ENCODE data around the gene GIMAP5.

The GIMAP5 gene

DNA sequence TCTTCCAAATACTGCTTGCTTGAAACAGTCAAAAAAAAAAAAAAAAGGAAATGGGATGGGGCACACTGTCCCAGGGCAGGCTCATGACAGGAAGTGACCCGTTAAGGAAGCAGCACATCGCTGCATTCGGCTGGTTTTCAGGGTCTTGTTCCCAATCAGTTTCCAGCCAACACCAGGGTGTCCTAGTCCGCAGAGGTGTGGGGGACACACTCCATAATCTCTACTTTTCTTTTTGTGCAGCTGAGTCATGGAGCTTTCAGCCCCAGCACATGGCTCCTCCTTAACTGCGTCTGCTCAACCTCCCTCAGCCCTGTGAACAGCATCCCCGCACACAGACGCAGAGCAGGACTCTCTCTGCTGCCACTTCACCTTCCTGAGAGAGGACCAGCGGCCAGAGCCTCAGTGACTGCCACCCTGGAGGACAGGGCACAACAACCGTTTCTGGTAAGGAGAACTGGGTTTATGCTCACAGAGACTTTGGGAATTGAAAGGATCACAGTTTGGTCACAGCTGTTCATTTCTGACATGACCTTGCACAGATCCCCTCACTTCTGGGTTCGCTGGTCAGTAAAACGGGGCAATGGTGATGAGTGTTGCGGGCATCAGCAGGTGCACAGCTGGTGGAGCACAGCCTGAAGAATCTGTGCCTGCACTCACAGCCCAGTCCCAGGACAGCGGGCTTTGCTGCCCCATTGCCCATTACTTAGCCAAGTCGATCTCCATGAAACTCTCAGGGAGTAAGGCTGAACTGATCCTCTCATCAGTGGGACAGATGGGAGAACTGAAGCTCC is at the start of gene GIMAP5:
TSS of gene GIMAP5 (plus strand) at position 154 of the 791 bp plus-strand sequence. CDS start 3,467 bp downstream, outside the sequence.
- DNase-seq, result no peak

GRCh38 chr7:150688630-150689029 is 48.6 kb upstream of the GIMAP5 start:
- no peak for DNase-seq

DNA sequence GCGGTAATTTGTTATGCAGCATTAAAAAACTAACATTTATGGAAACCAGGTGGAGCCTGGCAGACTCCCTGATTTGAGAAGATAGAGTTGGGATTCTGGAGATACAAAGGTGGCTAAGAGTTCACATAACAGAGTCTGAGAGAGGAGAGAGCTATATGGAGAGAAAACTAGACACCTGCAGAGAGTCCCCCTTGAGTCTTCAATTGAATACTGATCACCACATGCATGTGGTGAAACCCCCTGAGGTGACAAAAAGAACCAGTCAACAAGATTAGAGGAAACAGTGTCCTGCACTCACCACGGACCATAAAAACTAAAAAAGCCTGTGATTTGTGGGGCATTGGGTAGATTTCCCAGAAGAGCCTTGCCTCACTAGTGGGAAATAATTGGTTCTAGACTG is 41.6 kb upstream of the GIMAP5 start:
- DNase-seq, result no peak

- DNase-seq, result no peak
These were observed 34.0 kb upstream of the GIMAP5 start for GRCh38 chr7:150703209-150703608.

- no peak for DNase-seq
These were observed 21.9 kb upstream of the GIMAP5 start for GRCh38 chr7:150715293-150715692.

GRCh38 chr7:150715738-150716137 is 21.5 kb upstream of the GIMAP5 start:
- DNase-seq, result no peak

- DNase-seq, result no peak
These were observed 20.9 kb upstream of the GIMAP5 start, which contains the start of gene GIMAP1 for GRCh38 chr7:150716368-150716767. Gene GIMAP1, plus strand, starts transcription at chr7:150716613. Its CDS starts 2,435 bp downstream, at chr7:150719048.

DNA sequence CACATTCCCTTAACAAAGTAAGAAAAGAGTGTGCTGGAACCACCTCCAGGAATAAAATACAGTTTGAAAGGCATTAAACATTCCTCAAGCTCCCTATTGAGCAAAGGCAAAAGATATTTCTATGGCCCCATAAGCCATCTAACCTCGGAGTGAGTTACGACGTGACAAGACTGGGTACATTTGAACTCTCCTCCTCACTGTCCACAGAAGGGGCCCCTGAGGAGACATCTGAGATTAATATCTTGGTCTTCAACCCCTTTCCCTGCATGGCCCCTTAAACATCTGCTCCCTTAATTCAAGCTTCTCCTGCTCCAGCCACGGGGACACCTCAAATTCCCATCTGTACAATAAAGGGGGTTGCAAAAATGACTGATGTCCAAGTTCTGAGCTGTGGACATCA is 20.3 kb upstream of the GIMAP5 start:
- DNase-seq, result no peak

GRCh38 chr7:150717814-150718420 is 19.3 kb upstream of the GIMAP5 start:
- DNase-seq, result no peak

DNA sequence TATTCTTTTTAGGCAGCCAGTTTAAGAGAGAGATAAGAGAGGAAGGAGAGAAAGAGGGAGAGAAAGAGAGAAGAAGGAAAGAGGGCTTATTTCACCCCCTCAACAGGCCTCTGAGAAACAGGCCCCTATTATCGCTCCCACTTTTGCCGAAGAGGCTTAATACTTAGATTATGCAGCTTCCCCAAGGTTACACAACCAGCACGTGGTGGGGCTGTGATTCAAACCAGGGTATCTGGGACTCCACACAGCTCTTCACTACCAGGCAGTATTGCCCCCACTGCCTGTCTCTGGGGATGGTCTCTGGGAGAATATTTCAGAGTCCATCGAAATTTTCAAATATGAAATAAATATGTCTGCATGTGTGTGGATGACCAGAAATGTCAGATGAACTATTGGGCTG is 17.8 kb upstream of the GIMAP5 start:
- DNase-seq, result no peak

- no peak for DNase-seq
These were observed 17.0 kb upstream of the GIMAP5 start for GRCh38 chr7:150719960-150720891.

DNA sequence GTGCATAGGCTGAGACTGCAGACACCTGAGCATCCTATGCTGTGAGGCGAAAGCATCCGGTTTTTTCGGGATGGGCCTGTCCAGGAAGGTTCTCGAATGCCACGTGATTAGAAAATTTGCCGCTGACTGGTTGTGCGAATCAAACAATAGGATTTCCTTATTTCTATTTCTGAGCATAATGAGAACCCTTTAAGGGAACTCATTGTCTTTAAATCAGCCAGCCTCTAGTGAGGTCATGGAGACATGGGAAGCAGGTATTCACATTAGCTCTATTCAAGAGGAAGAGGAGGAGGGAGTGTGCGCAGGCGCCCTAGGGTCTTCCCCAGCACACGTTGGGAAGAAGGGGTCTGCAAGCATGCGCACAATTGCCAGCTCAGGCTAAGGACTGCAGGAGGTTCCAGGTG is 15.2 kb upstream of the GIMAP5 start:
- DNase-seq, result no peak

DNA sequence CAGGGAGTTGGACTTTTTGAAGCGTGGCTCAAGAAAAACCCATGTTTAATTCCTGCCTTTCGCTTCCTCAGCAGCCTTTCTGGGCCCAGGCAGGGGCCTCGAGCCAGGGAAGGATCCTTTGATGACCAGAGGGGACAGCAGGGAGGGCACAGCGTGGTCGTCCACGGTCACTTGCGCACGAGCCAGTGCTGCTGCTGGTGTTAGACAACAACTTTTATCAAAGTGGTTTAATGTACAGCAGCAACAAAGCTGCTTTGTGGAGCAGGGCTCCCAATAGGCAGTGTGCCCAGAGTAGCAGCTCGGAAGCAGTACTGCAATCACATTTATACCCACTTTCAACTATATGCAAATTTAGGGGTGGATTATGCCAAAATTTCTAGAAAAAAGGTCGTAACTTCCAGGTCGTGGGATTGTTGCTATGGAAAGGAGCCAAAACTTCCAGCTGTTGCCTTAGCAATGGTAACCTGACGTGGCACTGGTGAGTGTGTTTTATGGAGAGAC is 14.7 kb upstream of the GIMAP5 start:
- DNase-seq, result no peak

DNA sequence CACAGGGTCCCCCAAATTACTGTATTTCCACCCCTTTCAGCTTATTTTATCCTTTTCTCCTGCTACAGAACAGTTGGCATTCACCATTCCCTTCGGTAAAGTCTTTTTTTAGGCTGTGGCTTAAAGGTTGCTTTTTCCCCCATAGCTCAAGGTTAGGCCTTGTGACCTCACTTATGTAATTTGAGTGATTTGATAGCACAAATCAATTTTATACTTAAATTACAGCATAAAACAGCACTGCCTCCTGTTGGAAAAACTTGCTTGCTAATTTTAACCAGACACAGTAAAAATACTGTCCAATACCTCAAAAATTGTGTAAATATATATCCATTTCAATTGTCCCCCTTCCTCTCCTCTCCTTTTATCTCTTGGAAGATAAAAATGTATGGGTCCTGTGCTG is 13.8 kb upstream of the GIMAP5 start:
- DNase-seq, result no peak

DNA sequence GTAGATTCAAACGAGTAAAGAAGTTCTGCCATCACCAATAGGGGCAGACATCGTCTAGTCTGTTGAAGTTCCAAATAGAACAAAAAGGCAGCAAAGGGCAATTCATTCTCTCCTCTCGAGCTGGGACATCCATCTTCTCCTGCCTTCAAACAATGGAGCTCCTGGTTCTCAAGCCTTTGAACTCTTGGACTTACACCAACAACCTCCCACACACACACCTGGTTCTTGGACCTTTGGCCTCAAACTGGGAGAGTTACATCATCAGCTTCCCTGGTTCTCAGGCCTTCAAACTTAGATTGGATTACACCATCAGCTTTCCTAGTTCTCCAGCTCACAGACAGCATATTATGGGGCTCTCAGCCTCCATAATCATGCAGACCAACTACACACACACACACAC is 9.8 kb upstream of the GIMAP5 start:
- no peak for DNase-seq

DNA sequence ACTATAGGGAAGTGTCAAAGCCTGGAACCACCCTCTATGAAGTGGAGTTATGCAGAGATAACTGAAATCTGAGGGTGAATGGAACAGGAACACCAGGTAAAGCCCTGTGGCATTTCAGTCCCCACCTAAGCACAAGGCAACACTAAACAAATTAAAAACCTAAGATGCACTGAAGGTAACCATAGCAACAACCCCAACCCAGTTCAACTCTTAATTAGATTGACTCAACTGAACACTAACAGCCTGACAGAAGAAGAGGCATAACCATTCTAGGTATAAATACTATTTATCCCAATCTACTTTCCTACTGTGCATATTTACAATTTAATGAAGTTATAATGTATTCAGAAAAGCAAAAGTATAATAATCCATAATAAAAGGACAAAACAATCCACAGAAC is 9.2 kb upstream of the GIMAP5 start:
- DNase-seq, result no peak

GRCh38 chr7:150728609-150729008 is 8.6 kb upstream of the GIMAP5 start:
- DNase-seq, result no peak

DNA sequence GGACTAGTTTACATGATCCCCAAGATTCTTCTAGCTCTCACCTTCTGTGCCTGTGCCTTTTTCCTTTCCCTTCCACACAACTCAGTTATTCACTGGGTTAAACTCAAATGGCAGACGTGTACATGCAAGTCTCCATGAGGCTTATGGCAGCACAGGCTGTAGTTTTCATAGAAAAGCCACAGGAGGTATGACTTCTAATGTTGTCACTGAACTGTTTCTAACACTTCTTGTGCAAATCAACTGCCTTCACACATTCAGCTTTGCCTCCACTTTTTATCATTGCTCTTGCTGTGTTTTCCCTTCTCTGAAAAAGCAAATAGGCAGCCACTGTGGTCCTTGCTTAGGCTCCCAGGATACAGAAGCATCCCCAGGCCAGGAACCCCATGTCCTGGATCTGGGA is 5.3 kb upstream of the GIMAP5 start:
- no peak for DNase-seq

GRCh38 chr7:150732786-150733481 is 4.3 kb upstream of the GIMAP5 start:
- DNase-seq, result no peak

DNA sequence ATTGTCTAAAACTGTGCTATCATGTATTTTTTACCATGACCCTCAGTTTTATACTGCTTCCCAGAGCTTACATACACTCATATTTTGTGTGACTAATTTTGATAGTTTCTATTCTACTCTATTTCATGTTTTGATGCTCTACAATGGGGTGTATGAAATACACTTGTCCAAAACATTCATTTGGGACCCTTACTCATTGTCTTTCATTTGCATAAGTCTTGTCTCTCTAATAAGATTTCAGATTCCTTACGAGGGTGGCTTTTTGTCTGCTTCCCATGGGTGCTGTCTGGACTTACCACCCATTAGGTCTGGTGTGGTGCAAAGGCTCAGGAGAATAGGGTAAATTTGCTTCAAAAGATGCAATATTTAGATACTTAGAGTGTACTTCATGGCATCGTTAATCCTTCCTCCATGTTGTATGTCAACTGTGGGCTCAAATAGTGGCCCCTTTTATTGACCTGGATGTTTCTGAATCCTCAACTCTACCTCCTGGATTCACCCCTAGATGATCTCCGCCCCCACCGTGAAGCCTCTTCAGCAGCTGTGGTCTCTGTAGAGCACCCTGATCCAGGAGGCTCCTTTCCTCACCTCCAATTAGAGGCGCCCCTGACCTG is 3.6 kb upstream of the GIMAP5 start:
- DNase-seq, result no peak

GRCh38 chr7:150734254-150734653 is 3.0 kb upstream of the GIMAP5 start:
- DNase-seq, result no peak

All from NCI-H2171 treated with DMSO at 0.1 percent for 48 hours (cell line).